K562 (cell line): ENCODE data around the gene CAPN2. TPM values are rescaled to one million over a fixed set of nuclear protein-coding genes. Genes with fewer than 3 reads are reported as not detected.

Experiments
- ASH1L ChIP-seq: fragments of 450-650 bp; IDR thresholded peaks from 2 replicates; pipeline ENCODE4 v1.6.1; 2018; ENCODE audit warnings: borderline replicate concordance, mild to moderate bottlenecking, low read depth; ENCODE audit not compliant: partially characterized antibody
- E2F3 ChIP-seq: fragments of 250-450 bp; sonication (Bioruptor Pico); IDR thresholded peaks from 2 replicates; pipeline ENCODE4 v1.4.0; 2020; ENCODE audit warnings: mild to moderate bottlenecking
- GATA2 ChIP-seq: sonication (generic); formaldehyde crosslinking; IDR thresholded peaks from 2 replicates; pipeline ENCODE4 v1.4.0; 2020; ENCODE audit warnings: mild to moderate bottlenecking, missing genetic modification reagents
- ILF3 ChIP-seq: fragments of 450-650 bp; IDR thresholded peaks from 2 replicates; pipeline ENCODE4 v1.6.1; 2018; ENCODE audit warnings: antibody characterized with exemption, mild to moderate bottlenecking, moderate library complexity, borderline replicate concordance
- ILK ChIP-seq: fragments of 450-650 bp; IDR thresholded peaks from 2 replicates; pipeline ENCODE4 v1.6.1; 2016; ENCODE audit warnings: missing genetic modification characterization, low read depth, mild to moderate bottlenecking, missing compliant biosample characterization, moderate library complexity, borderline replicate concordance
- NRF1 ChIP-seq, 2 experiments: fragments of 450-650 bp; IDR thresholded peaks in 1 of 2; conservative IDR thresholded peaks in 1 of 2; 2 replicates each; pipeline ENCODE4 v1.6.1; 2014; ENCODE audit warnings: mild to moderate bottlenecking in 2 of 2
- POLR2AphosphoS5 ChIP-seq: IDR thresholded peaks from 2 replicates; pipeline ENCODE4 v1.6.1; 2011; ENCODE audit warnings: mild to moderate bottlenecking, low read depth, low read length, moderate library complexity; ENCODE audit not compliant: control insufficient read depth, insufficient read depth
- PPARD ChIP-seq: fragments of 250-450 bp; sonication (Bioruptor Pico); IDR thresholded peaks from 2 replicates; pipeline ENCODE4 v1.8.0; 2022; ENCODE audit warnings: inconsistent platforms, mild to moderate bottlenecking, moderate library complexity
- SAP30 ChIP-seq: fragments of 200-600 bp; sonication (generic); IDR thresholded peaks from 2 replicates; pipeline ENCODE4 v1.6.1; 2012; ENCODE audit warnings: borderline replicate concordance, low read depth, mild to moderate bottlenecking, moderate library complexity, low read length, control low read depth, inconsistent platforms; ENCODE audit not compliant: insufficient read depth, poor library complexity, severe bottlenecking
- TEAD1 ChIP-seq, 2 experiments: fragments of 450-650 bp in 1 of 2; sonication (generic) in 1 of 2; formaldehyde crosslinking; IDR thresholded peaks; 2 replicates each; pipeline versions ENCODE4 v1.4.0 to v1.8.0; 2020 to 2022; ENCODE audit warnings: mild to moderate bottlenecking in 2 of 2, missing genetic modification reagents in 1 of 2
- ZNF76 ChIP-seq: fragments of 250-450 bp; sonication (Bioruptor Pico); IDR thresholded peaks from 2 replicates; pipeline ENCODE4 v1.4.0; 2020; ENCODE audit warnings: mild to moderate bottlenecking, moderate library complexity, borderline replicate concordance
- polyA plus RNA-seq, 8 experiments: library from polyadenylated mRNA; depleted of rRNA in 4 of 8; stranded (reverse) in 5 of 8; unstranded in 3 of 8; fragments of >200 nt; fragmentation: Nextera tagmentation in 2 of 8; fragmentation: Illumina TruSeq in 1 of 8; extraction: Ambion mirVana in 2 of 8; extraction: Trizol in 1 of 8; gene quantifications; 2 replicates each; pipeline versions ENCODE4 v1.2.1 to v1.2.3, GENCODE V29; 2011 to 2014; ENCODE audit warnings: inconsistent platforms in 1 of 8, missing spikeins in 1 of 8
- total RNA-seq, 7 experiments: library from RNA; depleted of rRNA in 6 of 7; stranded (reverse); fragments of >200 nt in 6 of 7; fragmentation: Illumina TruSeq in 2 of 7; extraction: Trizol in 2 of 7; gene quantifications; 2 replicates each; pipeline versions ENCODE4 v1.2.1 to v1.2.3, GENCODE V29; 2011 to 2021; ENCODE audit warnings: low replicate concordance in 1 of 7
- TF ChIP-seq, protein P1 (sequence below), 2 experiments: fragments of 450-650 bp in 1 of 2; sonication (generic) in 1 of 2; formaldehyde crosslinking; conservative IDR thresholded peaks; 2 replicates each; pipeline versions ENCODE4 v1.4.0 to v1.8.1; 2020 to 2022; ENCODE audit warnings: mild to moderate bottlenecking in 1 of 2, missing genetic modification reagents in 1 of 2
- TF ChIP-seq, protein P2 (sequence below), 2 experiments: IDR thresholded peaks; 2 replicates each; pipeline ENCODE4 v1.6.1; 2011; ENCODE audit warnings: borderline replicate concordance in 1 of 2, control low read depth in 1 of 2, low read depth in 1 of 2, low read length in 1 of 2, mild to moderate bottlenecking in 1 of 2, mixed read lengths in 1 of 2, moderate library complexity in 1 of 2; ENCODE audit not compliant: insufficient read depth in 1 of 2, insufficient read length in 1 of 2, poor library complexity in 1 of 2, severe bottlenecking in 1 of 2; ENCODE audit errors: extremely low read depth in 1 of 2
- TF ChIP-seq, protein P3 (sequence below): fragments of 250-450 bp; sonication (Bioruptor Pico); IDR thresholded peaks from 2 replicates; pipeline ENCODE4 v1.4.0; 2020; ENCODE audit warnings: borderline replicate concordance
- TF ChIP-seq, protein P4 (sequence below): fragments of 200-800 bp; sonication (Bioruptor generic); IDR thresholded peaks from 2 replicates; pipeline ENCODE4 v1.6.1; 2017; ENCODE audit warnings: missing genetic modification characterization, missing compliant biosample characterization
- TF ChIP-seq, protein P5 (sequence below): sonication (generic); formaldehyde crosslinking; IDR thresholded peaks from 2 replicates; pipeline ENCODE4 v1.8.0; 2022; ENCODE audit warnings: missing genetic modification reagents, mild to moderate bottlenecking, borderline replicate concordance

Gene CAPN2
- total and polyA plus RNA-seq, 9 of the 15 experiments (the other 6 are each of a cell fraction or from before 2014, with no cell fraction given): 24.6 to 157 (median 101) TPM

DNA sequence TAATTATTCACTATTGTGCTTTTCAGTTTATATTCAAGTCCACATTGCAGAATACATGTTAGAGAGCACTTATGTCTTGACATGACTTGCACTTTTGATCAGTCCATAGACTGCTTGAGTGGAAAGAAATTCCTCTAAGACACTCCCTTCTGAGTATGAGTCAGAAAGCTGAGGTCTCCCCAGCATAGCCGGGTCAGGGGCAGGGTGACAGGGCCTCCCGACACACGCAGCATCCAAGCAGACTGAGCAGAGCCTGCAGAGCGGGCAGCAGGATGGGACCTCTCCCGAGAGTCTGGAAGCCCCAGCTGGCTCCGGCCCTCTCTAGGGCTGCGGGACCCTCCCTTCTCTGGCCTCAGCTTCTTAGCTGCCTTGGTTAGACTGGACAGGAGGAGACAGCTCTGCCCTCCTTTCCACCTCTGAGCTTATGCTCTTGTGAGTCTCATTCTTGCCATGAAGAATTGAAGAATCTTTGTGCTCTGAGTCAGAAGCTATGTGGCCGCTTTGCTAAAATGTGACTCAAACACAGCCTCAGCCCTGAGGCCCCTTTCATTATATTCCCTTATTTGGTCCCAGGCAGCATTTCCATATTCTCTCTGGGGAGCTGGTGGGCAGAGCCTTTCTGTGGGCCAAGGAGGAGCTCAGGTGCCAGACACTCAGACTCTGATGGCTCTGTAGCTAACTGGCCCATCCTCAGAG is 11.2 kb upstream of the CAPN2 start (continued):
- TF ChIP-seq, protein P1, sequence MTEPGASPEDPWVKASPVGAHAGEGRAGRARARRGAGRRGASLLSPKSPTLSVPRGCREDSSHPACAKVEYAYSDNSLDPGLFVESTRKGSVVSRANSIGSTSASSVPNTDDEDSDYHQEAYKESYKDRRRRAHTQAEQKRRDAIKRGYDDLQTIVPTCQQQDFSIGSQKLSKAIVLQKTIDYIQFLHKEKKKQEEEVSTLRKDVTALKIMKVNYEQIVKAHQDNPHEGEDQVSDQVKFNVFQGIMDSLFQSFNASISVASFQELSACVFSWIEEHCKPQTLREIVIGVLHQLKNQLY (CRISPR knock-in tag; conservative IDR thresholded peaks at IDR 0.05): no peak
- TF ChIP-seq ZNF76 (CRISPR knock-in tag) (no peak), ILF3 (no peak), TEAD1 (CRISPR knock-in tag; IDR thresholded peaks at IDR 0.05) (peak; percentile 40 to 64; a peak in 1 of 4 replicates), NRF1 (conservative IDR thresholded peaks at IDR 0.05 in 1 of 2, IDR thresholded peaks at IDR 0.05 in 1 of 2) (peak; percentile 62 to 68), POLR2AphosphoS5 (0 out of 2 replicates have a peak, but pooled peaks have one; percentile 32), SAP30 (no peak), E2F3 (CRISPR knock-in tag) (no peak), GATA2 (CRISPR knock-in tag) (no peak), ILK (no peak), ASH1L (no peak), PPARD (CRISPR knock-in tag) (no peak)
- TF ChIP-seq, protein P2, sequence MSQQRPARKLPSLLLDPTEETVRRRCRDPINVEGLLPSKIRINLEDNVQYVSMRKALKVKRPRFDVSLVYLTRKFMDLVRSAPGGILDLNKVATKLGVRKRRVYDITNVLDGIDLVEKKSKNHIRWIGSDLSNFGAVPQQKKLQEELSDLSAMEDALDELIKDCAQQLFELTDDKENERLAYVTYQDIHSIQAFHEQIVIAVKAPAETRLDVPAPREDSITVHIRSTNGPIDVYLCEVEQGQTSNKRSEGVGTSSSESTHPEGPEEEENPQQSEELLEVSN (IDR thresholded peaks at IDR 0.05; ENCODE audit: borderline replicate concordance in 1 of 2, extremely low read depth in 1 of 2, insufficient read depth in 1 of 2, insufficient read length in 1 of 2, low read depth in 1 of 2, low read length in 1 of 2, poor library complexity in 1 of 2, severe bottlenecking in 1 of 2): peak in 1 of 2 experiments; percentile 34
- TF ChIP-seq, protein P3, sequence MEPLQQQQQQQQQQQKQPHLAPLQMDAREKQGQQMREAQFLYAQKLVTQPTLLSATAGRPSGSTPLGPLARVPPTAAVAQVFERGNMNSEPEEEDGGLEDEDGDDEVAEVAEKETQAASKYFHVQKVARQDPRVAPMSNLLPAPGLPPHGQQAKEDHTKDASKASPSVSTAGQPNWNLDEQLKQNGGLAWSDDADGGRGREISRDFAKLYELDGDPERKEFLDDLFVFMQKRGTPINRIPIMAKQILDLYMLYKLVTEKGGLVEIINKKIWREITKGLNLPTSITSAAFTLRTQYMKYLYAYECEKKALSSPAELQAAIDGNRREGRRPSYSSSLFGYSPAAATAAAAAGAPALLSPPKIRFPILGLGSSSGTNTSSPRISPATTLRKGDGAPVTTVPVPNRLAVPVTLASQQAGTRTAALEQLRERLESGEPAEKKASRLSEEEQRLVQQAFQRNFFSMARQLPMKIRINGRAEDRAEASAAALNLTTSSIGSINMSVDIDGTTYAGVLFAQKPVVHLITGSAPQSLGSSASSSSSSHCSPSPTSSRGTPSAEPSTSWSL (CRISPR knock-in tag): no peak
- TF ChIP-seq, protein P4, sequence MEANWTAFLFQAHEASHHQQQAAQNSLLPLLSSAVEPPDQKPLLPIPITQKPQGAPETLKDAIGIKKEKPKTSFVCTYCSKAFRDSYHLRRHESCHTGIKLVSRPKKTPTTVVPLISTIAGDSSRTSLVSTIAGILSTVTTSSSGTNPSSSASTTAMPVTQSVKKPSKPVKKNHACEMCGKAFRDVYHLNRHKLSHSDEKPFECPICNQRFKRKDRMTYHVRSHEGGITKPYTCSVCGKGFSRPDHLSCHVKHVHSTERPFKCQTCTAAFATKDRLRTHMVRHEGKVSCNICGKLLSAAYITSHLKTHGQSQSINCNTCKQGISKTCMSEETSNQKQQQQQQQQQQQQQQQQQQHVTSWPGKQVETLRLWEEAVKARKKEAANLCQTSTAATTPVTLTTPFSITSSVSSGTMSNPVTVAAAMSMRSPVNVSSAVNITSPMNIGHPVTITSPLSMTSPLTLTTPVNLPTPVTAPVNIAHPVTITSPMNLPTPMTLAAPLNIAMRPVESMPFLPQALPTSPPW (CRISPR knock-in tag): peak; percentile 53; the same call in 1 of the 2 replicates
- TF ChIP-seq, protein P5, sequence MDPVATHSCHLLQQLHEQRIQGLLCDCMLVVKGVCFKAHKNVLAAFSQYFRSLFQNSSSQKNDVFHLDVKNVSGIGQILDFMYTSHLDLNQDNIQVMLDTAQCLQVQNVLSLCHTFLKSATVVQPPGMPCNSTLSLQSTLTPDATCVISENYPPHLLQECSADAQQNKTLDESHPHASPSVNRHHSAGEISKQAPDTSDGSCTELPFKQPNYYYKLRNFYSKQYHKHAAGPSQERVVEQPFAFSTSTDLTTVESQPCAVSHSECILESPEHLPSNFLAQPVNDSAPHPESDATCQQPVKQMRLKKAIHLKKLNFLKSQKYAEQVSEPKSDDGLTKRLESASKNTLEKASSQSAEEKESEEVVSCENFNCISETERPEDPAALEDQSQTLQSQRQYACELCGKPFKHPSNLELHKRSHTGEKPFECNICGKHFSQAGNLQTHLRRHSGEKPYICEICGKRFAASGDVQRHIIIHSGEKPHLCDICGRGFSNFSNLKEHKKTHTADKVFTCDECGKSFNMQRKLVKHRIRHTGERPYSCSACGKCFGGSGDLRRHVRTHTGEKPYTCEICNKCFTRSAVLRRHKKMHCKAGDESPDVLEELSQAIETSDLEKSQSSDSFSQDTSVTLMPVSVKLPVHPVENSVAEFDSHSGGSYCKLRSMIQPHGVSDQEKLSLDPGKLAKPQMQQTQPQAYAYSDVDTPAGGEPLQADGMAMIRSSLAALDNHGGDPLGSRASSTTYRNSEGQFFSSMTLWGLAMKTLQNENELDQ (CRISPR knock-in tag): no peak
